Activated T-cell treated with anti-CD3 and anti-CD28 coated beads, Interleukin-2, amount 50 U/mL, for 4 hours (primary cell): Measurements from ENCODE around the gene KCNJ15. TPM values are rescaled to one million over a fixed set of nuclear protein-coding genes. Genes with fewer than 3 reads are reported as not detected.

Source experiments
- ATAC-seq, 2 donors: fragments of 200-7000 bp; cut with Tn5 transposase; one replicate each; pipeline ENCODE4 v1.10.0; 2021
- DNase-seq: peaks from one replicate; pipeline ENCODE4 v3.0.0-alpha.2; 2020
- H3K27me3 Mint-ChIP-seq: one replicate; pipeline ENCODE4 v1.8.0; 2021; ENCODE audit warnings: low read depth, mixed read lengths
- H3K36me3 Mint-ChIP-seq: one replicate; pipeline ENCODE4 v1.8.0; 2022; ENCODE audit warnings: mixed read lengths; ENCODE audit not compliant: insufficient read depth
- H3K4me1 Mint-ChIP-seq: one replicate; pipeline ENCODE4 v1.8.0; 2021; ENCODE audit warnings: low read depth, mixed read lengths
- H3K4me3 Mint-ChIP-seq: one replicate; pipeline ENCODE4 v1.8.0; 2021; ENCODE audit warnings: mild to moderate bottlenecking, moderate library complexity, mixed read lengths
- H3K9me3 Mint-ChIP-seq: one replicate; pipeline ENCODE4 v1.8.0; 2021; ENCODE audit warnings: mixed read lengths
- total RNA-seq, 3 donors: library from RNA; stranded (reverse); gene quantifications; one replicate each; pipeline ENCODE4 v1.2.1, GENCODE V29; 2021

The KCNJ15 gene
- total RNA-seq, 3 donors from 2014 or later, result 0.29 to 0.46 (median 0.40) TPM

- ATAC-seq, result no peak
These were observed 12.2 kb downstream of the KCNJ15 start for GRCh38 chr21:38268864-38269575.

DNA sequence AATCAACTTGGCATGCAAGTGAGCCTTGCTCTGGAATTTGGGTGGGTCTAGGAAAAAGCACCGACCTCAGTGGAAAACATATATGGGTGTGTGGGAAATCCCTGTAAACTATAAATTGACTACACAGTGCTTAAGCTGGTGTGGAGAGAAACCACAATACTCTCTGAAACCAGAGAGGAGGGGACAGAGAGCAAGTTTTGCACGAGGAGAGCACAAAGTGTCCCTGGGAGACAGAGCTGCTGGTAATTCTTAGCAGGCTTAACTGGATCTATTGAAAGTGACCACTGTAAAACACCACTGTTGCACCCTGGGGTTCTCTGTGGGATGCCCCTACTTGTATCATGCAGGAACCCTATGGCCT, 12.8 kb downstream of the KCNJ15 start:
- no peaks in the 10 kb centered on the region for H3K36me3 Mint-ChIP-seq
- H3K9me3 Mint-ChIP-seq, result no peaks in the 10 kb centered on the region
- H3K4me3 Mint-ChIP-seq, result no peak overlapping the region
- ATAC-seq, result peak; percentile 25 to 49
- H3K27me3 Mint-ChIP-seq, result peaks cover 6% of the 10 kb centered on the region
- peaks cover 23% of the 10 kb centered on the region for H3K4me1 Mint-ChIP-seq
- no peak for DNase-seq

More at GRCh38 chr21:38268864-38269575, 12.2 kb downstream of the KCNJ15 start:
- H3K4me1 Mint-ChIP-seq, result peaks cover 23% of the 10 kb centered on the region
- no peak overlapping the region for H3K4me3 Mint-ChIP-seq
- no peaks in the 10 kb centered on the region for H3K9me3 Mint-ChIP-seq
- H3K36me3 Mint-ChIP-seq, result no peaks in the 10 kb centered on the region
- no peak for DNase-seq
- peaks cover 6% of the 10 kb centered on the region for H3K27me3 Mint-ChIP-seq

GRCh38 chr21:38272215-38272614, 15.4 kb downstream of the KCNJ15 start:
- no peak for DNase-seq
- no peak overlapping the region for H3K4me3 Mint-ChIP-seq
- no peaks in the 10 kb centered on the region for H3K9me3 Mint-ChIP-seq
- H3K27me3 Mint-ChIP-seq, result no peaks in the 10 kb centered on the region
- H3K36me3 Mint-ChIP-seq, result no peaks in the 10 kb centered on the region
- ATAC-seq, result no peak
- H3K4me1 Mint-ChIP-seq, result peaks cover 22% of the 10 kb centered on the region

DNA sequence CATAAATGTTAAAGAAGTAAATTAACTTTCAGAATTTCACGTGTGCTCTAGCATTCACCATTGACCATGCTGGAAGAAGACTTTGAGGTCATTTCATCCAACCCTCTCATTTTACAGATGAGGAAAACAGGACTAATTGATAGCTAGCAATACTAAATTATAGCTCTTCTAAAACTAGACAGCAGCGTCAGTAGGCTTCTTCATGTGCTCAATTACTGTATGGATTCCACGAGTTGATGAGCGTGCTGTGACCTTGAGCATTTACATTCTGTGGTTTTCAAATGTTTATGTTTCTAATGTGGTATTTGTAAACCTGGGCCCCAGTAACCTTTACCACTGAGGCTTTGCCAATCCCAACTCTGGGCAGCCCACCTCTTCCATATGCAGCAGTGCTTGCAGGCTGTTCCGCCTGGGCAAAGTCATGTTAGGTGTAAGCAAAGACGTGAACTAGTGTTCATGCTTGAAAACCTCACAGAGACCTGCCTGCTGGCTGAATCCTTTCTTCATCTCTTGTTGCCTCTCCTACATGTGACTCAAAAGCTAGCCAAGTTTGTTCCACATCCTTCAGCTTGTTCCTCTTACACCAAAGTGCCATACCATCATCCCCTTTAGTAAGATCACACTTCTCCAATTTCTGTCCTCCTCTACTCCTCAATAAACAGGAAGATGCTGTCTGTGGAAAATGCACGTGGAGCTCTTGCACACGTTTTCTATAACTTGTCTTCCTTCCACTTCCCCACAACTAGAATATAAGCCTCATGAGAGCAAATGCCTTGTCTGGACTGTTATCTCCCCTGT, 17.2 kb downstream of the KCNJ15 start:
- no peaks in the 10 kb centered on the region for H3K36me3 Mint-ChIP-seq
- no peak for ATAC-seq
- no peaks in the 10 kb centered on the region for H3K27me3 Mint-ChIP-seq
- H3K9me3 Mint-ChIP-seq, result no peaks in the 10 kb centered on the region
- no peak overlapping the region for H3K4me3 Mint-ChIP-seq
- H3K4me1 Mint-ChIP-seq, result peaks cover 13% of the 10 kb centered on the region
- no peak for DNase-seq

DNA sequence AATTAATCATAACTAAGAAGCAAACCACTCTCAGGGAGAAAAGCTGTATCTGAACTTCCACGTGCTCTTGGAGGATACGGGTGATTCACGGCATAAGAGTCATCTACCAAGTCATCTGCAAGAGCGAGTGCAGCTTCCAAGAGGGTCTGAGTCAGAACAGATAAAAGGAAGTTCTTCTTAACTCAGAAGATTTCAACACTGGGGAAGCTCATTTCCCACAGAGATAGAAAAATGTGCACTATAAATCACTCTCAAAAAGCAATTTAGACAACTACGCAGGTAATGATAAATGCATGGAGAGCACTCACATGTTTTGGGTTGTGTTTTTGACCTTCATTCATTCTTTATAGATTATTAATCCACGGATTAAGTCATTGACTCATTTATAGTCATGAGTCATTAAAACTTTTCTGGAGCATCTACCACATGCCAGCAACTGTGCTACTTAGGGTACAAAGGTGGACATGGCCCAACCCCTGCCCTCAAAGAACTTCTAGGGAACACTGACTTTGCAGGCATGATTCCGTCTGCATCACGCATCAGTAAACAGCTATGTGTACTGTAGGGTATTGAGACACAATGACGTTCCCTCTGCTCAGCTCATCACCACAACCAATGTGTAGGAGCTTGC, 20.8 kb downstream of the KCNJ15 start:
- no peaks in the 10 kb centered on the region for H3K9me3 Mint-ChIP-seq
- DNase-seq (no peak), ATAC-seq (peak; percentile 84 to 96)
- H3K36me3 Mint-ChIP-seq, result no peaks in the 10 kb centered on the region
- no peaks in the 10 kb centered on the region for H3K27me3 Mint-ChIP-seq
- H3K4me3 Mint-ChIP-seq, result no peak overlapping the region
- H3K4me1 Mint-ChIP-seq, result peaks cover 5% of the 10 kb centered on the region

DNA sequence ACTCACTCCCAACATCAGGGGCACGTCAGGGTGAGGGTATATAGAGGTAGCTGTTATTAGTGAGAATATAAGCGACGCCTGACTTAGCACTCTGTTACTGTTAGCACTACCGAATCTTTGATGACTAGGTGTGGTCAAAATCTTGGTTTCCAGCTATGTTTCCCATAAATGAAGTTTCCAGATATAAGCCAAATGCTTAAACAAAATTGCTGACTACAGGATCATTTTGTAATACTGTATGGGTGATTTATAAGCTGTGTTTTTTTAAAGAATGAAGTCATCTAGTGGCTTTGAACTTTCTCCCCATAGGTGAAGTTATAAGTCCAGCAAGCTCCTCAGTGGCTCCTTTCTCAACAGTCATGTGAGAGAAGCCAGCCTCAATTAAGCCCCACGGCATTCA, 23.7 kb downstream of the KCNJ15 start:
- no peaks in the 10 kb centered on the region for H3K36me3 Mint-ChIP-seq
- no peak overlapping the region for H3K4me3 Mint-ChIP-seq
- ATAC-seq (no peak), DNase-seq (no peak)
- peaks cover 5% of the 10 kb centered on the region for H3K4me1 Mint-ChIP-seq
- H3K27me3 Mint-ChIP-seq, result no peaks in the 10 kb centered on the region
- no peaks in the 10 kb centered on the region for H3K9me3 Mint-ChIP-seq

DNA sequence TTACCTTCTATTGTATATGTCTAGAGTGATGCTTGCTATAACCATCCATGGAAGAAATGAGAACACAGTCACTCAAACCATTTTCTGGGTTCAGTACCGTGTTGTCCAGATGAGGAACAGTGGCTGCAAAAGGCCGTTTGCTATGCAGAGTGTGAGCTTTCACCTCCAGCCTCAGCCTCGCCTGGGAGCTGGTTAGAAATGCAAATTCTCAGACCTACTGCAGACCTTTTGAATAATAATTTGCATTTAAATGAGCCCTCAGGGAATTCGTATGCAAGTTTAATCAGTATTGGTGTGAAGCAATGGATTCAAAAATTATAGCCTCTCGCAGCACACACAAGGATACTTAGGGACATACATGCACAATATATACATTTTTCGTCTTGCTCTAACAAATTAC, 24.1 kb downstream of the KCNJ15 start:
- peaks cover 5% of the 10 kb centered on the region for H3K4me1 Mint-ChIP-seq
- H3K9me3 Mint-ChIP-seq, result no peaks in the 10 kb centered on the region
- no peak overlapping the region for H3K4me3 Mint-ChIP-seq
- peak in 1 of 2 donors; percentile 30 for ATAC-seq
- no peak for DNase-seq
- H3K36me3 Mint-ChIP-seq, result no peaks in the 10 kb centered on the region
- H3K27me3 Mint-ChIP-seq, result no peaks in the 10 kb centered on the region

- H3K4me3 Mint-ChIP-seq, result no peak overlapping the region
- H3K36me3 Mint-ChIP-seq, result no peaks in the 10 kb centered on the region
- DNase-seq (no peak), ATAC-seq (no peak)
- H3K4me1 Mint-ChIP-seq, result no peaks in the 10 kb centered on the region
- no peaks in the 10 kb centered on the region for H3K9me3 Mint-ChIP-seq
- H3K27me3 Mint-ChIP-seq, result no peaks in the 10 kb centered on the region
These were observed 26.1 kb downstream of the KCNJ15 start for GRCh38 chr21:38282921-38283320.

DNA sequence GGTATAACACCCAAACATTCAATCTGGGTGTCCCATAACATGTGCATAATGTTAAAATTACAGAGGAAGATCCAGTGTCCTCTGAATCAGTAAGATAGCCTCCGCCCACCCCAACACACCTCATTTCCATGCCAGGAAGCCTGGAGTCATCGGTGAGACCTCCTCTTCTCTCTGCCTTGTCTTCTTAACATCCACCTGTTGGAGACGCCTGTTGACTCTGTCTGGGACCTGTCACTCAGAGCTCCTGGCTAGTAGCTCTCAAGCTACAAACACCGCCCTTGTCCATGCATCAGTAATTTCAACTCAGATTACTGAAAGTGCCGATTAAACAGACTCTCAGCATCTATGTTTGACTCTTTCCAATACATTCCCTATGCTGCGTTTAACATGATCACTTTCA, 27.4 kb downstream of the KCNJ15 start:
- ATAC-seq (no peak), DNase-seq (no peak)
- Mint-ChIP-seq H3K27me3 (no peaks in the 10 kb centered on the region), H3K36me3 (no peaks in the 10 kb centered on the region), H3K9me3 (no peaks in the 10 kb centered on the region), H3K4me1 (no peaks in the 10 kb centered on the region), H3K4me3 (no peak overlapping the region)

GRCh38 chr21:38286739-38287471, 30.1 kb downstream of the KCNJ15 start:
- ATAC-seq, result no peak
- Mint-ChIP-seq H3K27me3 (no peaks in the 10 kb centered on the region), H3K4me3 (no peak overlapping the region), H3K9me3 (no peaks in the 10 kb centered on the region), H3K36me3 (no peaks in the 10 kb centered on the region), H3K4me1 (no peaks in the 10 kb centered on the region)
- DNase-seq, result no peak

GRCh38 chr21:38287476-38287875, 30.7 kb downstream of the KCNJ15 start:
- Mint-ChIP-seq H3K4me1 (no peaks in the 10 kb centered on the region), H3K9me3 (no peaks in the 10 kb centered on the region), H3K4me3 (no peak overlapping the region), H3K27me3 (no peaks in the 10 kb centered on the region), H3K36me3 (no peaks in the 10 kb centered on the region)
- ATAC-seq (no peak), DNase-seq (no peak)

GRCh38 chr21:38289705-38290485, 33.1 kb downstream of the KCNJ15 start:
- Mint-ChIP-seq H3K4me3 (no peak overlapping the region), H3K4me1 (peaks cover 19% of the 10 kb centered on the region), H3K36me3 (no peaks in the 10 kb centered on the region), H3K27me3 (no peaks in the 10 kb centered on the region), H3K9me3 (no peaks in the 10 kb centered on the region)
- DNase-seq (no peak), ATAC-seq (no peak)

DNA sequence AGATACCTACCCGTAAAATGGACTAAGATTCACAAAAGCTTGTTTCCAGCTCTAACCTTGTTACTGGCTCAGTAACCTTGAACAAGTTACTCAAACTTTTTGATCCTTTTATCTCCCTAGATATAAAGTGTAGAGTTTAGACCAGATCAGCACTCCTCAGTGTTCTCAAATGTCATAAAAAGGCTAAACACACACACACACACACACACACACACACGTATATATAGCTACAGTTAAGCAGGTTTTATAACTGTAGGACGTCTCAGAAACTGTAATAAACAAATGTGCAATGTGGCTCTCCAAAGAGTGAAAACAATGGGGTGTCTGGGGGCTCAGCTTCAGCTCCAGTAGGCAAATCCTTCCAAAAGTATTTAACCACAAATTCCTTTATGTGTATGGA, 34.0 kb downstream of the KCNJ15 start:
- Mint-ChIP-seq H3K27me3 (no peaks in the 10 kb centered on the region), H3K4me3 (no peak overlapping the region), H3K36me3 (no peaks in the 10 kb centered on the region), H3K9me3 (no peaks in the 10 kb centered on the region), H3K4me1 (peaks cover 23% of the 10 kb centered on the region)
- DNase-seq, result no peak
- ATAC-seq, result no peak

- H3K9me3 Mint-ChIP-seq, result no peaks in the 10 kb centered on the region
- no peaks in the 10 kb centered on the region for H3K36me3 Mint-ChIP-seq
- peaks cover 31% of the 10 kb centered on the region for H3K4me1 Mint-ChIP-seq
- DNase-seq (no peak), ATAC-seq (no peak)
- no peaks in the 10 kb centered on the region for H3K27me3 Mint-ChIP-seq
- H3K4me3 Mint-ChIP-seq, result no peak overlapping the region
These were observed 35.1 kb downstream of the KCNJ15 start for GRCh38 chr21:38291874-38292273.
